CD4-positive, alpha-beta memory T cell (primary cell): ENCODE measurements around the gene MED27. TPM values are rescaled to one million over a fixed set of nuclear protein-coding genes. Genes with fewer than 3 reads are reported as not detected.

ENCODE experiments used
- CTCF ChIA-PET: fragments of 350-600 bp; sonication (Branson Sonifier 250); formaldehyde crosslinking; loops from one replicate; lab custom pipeline; 2021; ENCODE audit warnings: inconsistent platforms; ENCODE audit not compliant: partially characterized antibody; lab: Charles Lee
- POLR2A ChIA-PET: fragments of 350-600 bp; sonication (Branson Sonifier 250); formaldehyde crosslinking; loops from one replicate; lab custom pipeline; 2021; ENCODE audit not compliant: partially characterized antibody; lab: Charles Lee
- DNase-seq, 5 donors: peaks; one replicate each; pipeline versions ENCODE4 v3.0.0 to v3.0.0-alpha.2; 2020 to 2022; ENCODE audit warnings: mixed read lengths in 1 of 5
- H3K27ac ChIP-seq: one replicate; pipeline ENCODE4 v1.7.0; 2013; ENCODE audit warnings: low read depth, low read length
- H3K27me3 ChIP-seq: 2 replicates; pipeline ENCODE4 v1.7.0; 2013; ENCODE audit warnings: mild to moderate bottlenecking, low read length, moderate library complexity; ENCODE audit not compliant: insufficient read depth
- H3K36me3 ChIP-seq: 2 replicates; pipeline ENCODE4 v1.7.0; 2013; ENCODE audit warnings: mild to moderate bottlenecking, low read length, moderate library complexity; ENCODE audit not compliant: insufficient read depth
- H3K4me1 ChIP-seq: 2 replicates; pipeline ENCODE4 v1.7.0; 2013; ENCODE audit warnings: mild to moderate bottlenecking, low read length, moderate library complexity; ENCODE audit not compliant: insufficient read depth
- H3K4me3 ChIP-seq, 2 donors: one replicate each; pipeline ENCODE4 v1.7.0; 2013; ENCODE audit warnings: low read length in 2 of 2, mild to moderate bottlenecking in 1 of 2
- H3K9me3 ChIP-seq, 2 donors: one replicate each; pipeline ENCODE4 v1.7.0; 2013; ENCODE audit warnings: low read length in 2 of 2, control low read depth in 1 of 2; ENCODE audit not compliant: control insufficient read depth in 1 of 2
- H3K27ac Mint-ChIP-seq, 7 donors: one replicate each; pipeline ENCODE4 v1.8.0; 2020 to 2021; ENCODE audit warnings: mixed read lengths in 7 of 7, mild to moderate bottlenecking in 6 of 7, inconsistent platforms in 3 of 7, moderate library complexity in 3 of 7
- H3K27me3 Mint-ChIP-seq, 2 donors: one replicate each; pipeline ENCODE4 v1.8.0; 2020 to 2021; ENCODE audit warnings: mixed read lengths in 2 of 2
- H3K36me3 Mint-ChIP-seq, 2 donors: one replicate each; pipeline ENCODE4 v1.8.0; 2020 to 2021; ENCODE audit warnings: mixed read lengths in 2 of 2, inconsistent platforms in 1 of 2, mild to moderate bottlenecking in 1 of 2
- H3K4me1 Mint-ChIP-seq, 4 donors: one replicate each; pipeline ENCODE4 v1.8.0; 2020 to 2021; ENCODE audit warnings: mixed read lengths in 4 of 4, mild to moderate bottlenecking in 1 of 4
- H3K4me3 Mint-ChIP-seq, 8 donors: one replicate each; pipeline ENCODE4 v1.8.0; 2020 to 2021; ENCODE audit warnings: mixed read lengths in 8 of 8, mild to moderate bottlenecking in 7 of 8, moderate library complexity in 6 of 8, inconsistent platforms in 3 of 8
- H3K9me3 Mint-ChIP-seq, 8 donors: one replicate each; pipeline ENCODE4 v1.8.0; 2020 to 2021; ENCODE audit warnings: mixed read lengths in 8 of 8, mild to moderate bottlenecking in 5 of 8, inconsistent platforms in 3 of 8, moderate library complexity in 1 of 8
- intact Hi-C: fragments of 100-400 bp; cut with micrococcal nuclease; formaldehyde crosslinking; loops from one replicate; pipeline ENCODE4 v1.15.1; 2023
- polyA plus RNA-seq, 2 donors: library from polyadenylated mRNA; unstranded; fragments of 300-500 nt; fragmentation: Illumina TruSeq; gene quantifications; one replicate each; pipeline ENCODE4 v1.2.3, GENCODE V29; 2021
- total RNA-seq, 2 experiments: library from RNA; stranded (reverse); gene quantifications; one replicate each; pipeline ENCODE4 v1.2.3, GENCODE V29; 2021

Gene MED27
- total and polyA plus RNA-seq, 4 experiments from 2014 or later = 15.6 to 57.7 (median 29.3) TPM

DNA sequence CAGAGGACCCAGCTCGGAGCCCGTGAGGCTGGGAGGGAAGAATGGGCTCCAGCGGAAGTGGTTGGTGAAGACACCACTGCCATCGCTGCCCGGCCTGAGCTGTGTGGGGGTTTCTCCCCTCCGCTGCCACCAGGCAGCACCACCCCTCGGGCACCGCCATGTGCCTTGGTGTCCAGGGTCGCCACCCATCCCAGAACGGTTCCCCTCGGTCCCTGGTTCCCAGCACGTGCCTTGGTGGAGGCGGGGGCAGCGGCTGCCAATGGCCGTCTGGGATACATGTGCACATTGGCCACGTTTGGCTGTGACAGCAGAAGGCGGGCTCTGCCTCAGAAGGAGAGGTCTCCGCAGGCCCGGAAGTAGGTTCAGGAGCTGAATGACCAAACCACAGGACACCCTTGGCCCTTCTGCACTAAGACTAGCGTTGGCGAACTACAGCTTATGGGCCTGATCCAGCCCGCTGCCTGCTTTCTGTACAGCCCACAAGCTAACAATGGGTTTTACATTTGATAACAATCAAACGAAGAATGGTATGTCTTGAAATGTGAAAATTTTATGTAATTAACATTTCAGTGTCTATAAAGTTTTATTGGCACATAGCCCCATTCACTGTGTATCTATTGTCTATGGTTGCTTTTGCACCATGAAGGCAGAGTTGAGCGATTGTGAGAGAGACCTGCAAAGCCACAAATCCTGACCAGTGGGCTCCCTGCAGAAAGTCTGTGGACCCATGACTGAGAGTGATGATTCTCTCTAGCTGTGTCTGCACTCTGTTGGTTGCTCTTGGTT is 248.1 kb downstream of the MED27 start:
- intact Hi-C loops = no loop called here
- H3K9me3 ChIP-seq = peaks cover 0 to 5% of the 10 kb centered on the region in 2 donors
- no peak overlapping the region for H3K27ac ChIP-seq
- Mint-ChIP-seq H3K9me3 (peaks cover 0 to 22% (median 8%) of the 10 kb centered on the region in 8 donors), H3K27me3 (peaks cover 11% of the 10 kb centered on the region in 2 donors), H3K36me3 (no peaks in the 10 kb centered on the region), H3K4me1 (peaks cover 3 to 6% (median 4%) of the 10 kb centered on the region in 4 donors), H3K27ac (no peak overlapping the region), H3K4me3 (no peak overlapping the region)
- H3K4me3 ChIP-seq = no peak overlapping the region
- H3K27me3 ChIP-seq = no peaks in the 10 kb centered on the region
- no peak for DNase-seq
- CTCF ChIA-PET = interaction anchor here (0.6 kb wide), 1 partner anchor 451 kb away, joined by 3 read pairs; no protein-coding TSS in a partner anchor
- POLR2A ChIA-PET = no interaction called here
- H3K36me3 ChIP-seq = no peaks in the 10 kb centered on the region
- H3K4me1 ChIP-seq = no peaks in the 10 kb centered on the region

DNA sequence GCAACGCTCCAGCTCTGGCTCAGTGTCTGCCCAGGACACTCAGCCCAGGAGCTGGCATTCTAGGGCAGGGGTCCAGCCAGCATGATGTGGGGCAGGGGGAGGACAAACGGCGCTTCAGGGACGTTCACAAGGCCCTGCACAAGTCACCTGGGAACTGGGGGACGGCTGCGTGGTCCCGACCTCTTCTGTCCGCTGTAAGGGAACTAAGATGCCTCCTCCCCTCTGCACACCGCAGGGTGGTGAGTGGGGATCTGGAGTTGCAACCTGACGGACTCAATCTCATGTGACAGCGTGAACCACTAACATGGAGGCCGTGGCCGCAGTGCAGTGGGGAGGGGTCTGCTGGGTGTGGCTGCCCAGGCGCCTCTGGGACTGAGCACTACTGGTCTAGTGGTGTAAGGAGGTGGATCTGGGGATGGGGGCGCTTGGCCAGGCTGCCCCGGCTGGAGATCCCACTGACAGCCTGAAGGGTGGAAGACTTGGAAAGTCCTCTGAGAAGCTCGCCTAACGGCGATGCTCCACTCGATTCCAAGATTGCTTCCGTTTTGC is 251.8 kb downstream of the MED27 start:
- POLR2A ChIA-PET = no interaction called here
- Histone ChIP-seq H3K9me3 (no peaks in the 10 kb centered on the region), H3K27ac (no peak overlapping the region), H3K27me3 (no peaks in the 10 kb centered on the region), H3K4me3 (no peak overlapping the region), H3K4me1 (no peaks in the 10 kb centered on the region), H3K36me3 (no peaks in the 10 kb centered on the region)
- no peak overlapping the region for H3K4me3 Mint-ChIP-seq
- peaks cover under 1 to 4% (median 4%) of the 10 kb centered on the region in 4 donors for H3K4me1 Mint-ChIP-seq
- peaks cover 0 to 2% (median 0%) of the 10 kb centered on the region in 8 donors for H3K9me3 Mint-ChIP-seq
- H3K27me3 Mint-ChIP-seq = peaks cover 19 to 20% of the 10 kb centered on the region in 2 donors
- intact Hi-C loops = no loop called here
- DNase-seq = no peak
- H3K36me3 Mint-ChIP-seq = no peaks in the 10 kb centered on the region
- CTCF ChIA-PET = no interaction called here
- H3K27ac Mint-ChIP-seq = no peak overlapping the region

DNA sequence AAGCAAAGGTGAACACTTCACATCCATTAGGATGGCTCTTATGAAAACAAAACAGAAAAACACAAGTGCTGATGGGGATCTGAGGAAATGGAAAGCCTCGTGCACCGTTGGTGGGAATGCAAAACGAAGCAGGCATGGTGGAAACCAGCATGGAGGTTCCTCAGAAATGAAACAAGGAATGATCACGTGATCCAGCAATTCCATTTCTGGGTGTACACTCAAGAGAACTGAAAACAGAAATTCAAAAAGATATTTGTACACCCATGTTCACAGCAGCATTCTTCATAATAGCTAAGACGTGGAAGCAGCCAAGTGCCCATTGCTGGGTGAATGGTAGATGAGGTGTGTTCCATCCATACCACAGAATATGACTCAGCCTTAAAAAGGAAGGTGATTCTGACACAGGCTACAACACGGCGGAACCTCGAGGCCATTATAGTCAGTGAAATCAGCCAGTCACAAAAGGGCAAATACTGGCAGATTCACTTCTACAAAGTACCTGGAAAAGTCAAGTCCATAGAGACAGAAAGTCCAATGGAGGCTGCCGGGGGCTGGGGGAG is 252.6 kb downstream of the MED27 start:
- Mint-ChIP-seq H3K4me1 (peaks cover 0 to 2% (median under 1%) of the 10 kb centered on the region in 4 donors), H3K27me3 (peaks cover 19 to 20% of the 10 kb centered on the region in 2 donors), H3K36me3 (no peaks in the 10 kb centered on the region), H3K9me3 (no peaks in the 10 kb centered on the region), H3K27ac (no peak overlapping the region), H3K4me3 (no peak overlapping the region)
- intact Hi-C loops = no loop called here
- ChIA-PET POLR2A (no interaction called here), CTCF (no interaction called here)
- Histone ChIP-seq H3K4me1 (no peaks in the 10 kb centered on the region), H3K4me3 (no peak overlapping the region), H3K36me3 (no peaks in the 10 kb centered on the region), H3K27me3 (no peaks in the 10 kb centered on the region), H3K27ac (no peak overlapping the region), H3K9me3 (no peaks in the 10 kb centered on the region)
- DNase-seq = no peak

DNA sequence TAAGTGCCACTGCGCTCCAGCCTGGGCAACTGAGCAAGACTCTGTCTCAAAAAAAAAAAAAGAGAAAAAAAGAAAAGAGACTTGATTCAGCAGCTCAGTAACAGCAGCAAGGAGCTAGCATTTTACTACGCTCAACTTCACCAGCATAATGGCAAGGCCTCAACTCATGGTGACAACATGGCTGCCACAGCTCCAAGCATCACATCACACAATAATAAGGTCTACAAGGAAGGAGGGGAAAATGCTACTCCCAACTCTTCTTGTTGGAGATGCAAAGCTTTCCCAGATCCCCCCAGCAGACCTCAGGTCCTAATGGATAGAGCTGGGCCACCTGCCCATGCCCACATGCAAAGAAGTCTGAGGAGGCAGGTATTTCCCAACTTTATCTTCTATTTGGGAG is 253.6 kb downstream of the MED27 start:
- no peak overlapping the region for H3K4me3 ChIP-seq
- DNase-seq = no peak
- no peaks in the 10 kb centered on the region for H3K4me1 ChIP-seq
- intact Hi-C loops = no loop called here
- H3K27ac Mint-ChIP-seq = no peak overlapping the region
- no peak overlapping the region for H3K4me3 Mint-ChIP-seq
- no peaks in the 10 kb centered on the region for H3K9me3 Mint-ChIP-seq
- no peaks in the 10 kb centered on the region for H3K27me3 ChIP-seq
- POLR2A ChIA-PET = no interaction called here
- H3K27ac ChIP-seq = no peak overlapping the region
- no peaks in the 10 kb centered on the region for H3K9me3 ChIP-seq
- CTCF ChIA-PET = no interaction called here
- H3K4me1 Mint-ChIP-seq = peaks cover 0 to 2% (median under 1%) of the 10 kb centered on the region in 4 donors
- H3K36me3 Mint-ChIP-seq = no peaks in the 10 kb centered on the region
- H3K27me3 Mint-ChIP-seq = peaks cover 19 to 20% of the 10 kb centered on the region in 2 donors
- H3K36me3 ChIP-seq = no peaks in the 10 kb centered on the region

DNA sequence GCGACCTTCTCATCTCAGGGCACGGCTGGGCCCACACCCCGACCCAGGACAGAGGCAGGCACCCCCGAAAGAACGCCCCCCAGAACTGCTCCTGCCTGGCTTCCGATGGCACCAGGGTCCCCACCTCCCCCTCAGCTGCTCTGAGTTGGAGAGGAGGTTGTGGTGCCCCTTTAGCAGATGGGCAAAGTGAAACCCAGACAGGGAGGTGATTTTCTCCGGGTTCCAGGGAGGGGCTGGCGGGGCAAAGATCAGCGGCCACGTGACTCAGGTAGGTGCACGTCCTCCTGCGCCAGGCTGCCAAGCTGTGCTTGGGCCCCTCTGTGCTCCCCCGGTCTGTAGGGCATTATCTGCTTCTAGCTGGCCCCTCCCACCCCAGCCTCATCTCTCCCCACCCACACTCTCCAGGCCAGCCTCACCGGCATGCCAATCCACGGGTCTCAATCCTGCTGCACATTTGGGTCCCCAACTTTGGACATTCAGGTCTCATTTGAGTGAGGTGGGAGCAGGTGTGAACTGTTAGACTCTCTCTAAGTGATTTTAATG is 254.6 kb downstream of the MED27 start:
- intact Hi-C loops = no loop called here
- peaks cover 19 to 22% of the 10 kb centered on the region in 2 donors for H3K27me3 Mint-ChIP-seq

DNA sequence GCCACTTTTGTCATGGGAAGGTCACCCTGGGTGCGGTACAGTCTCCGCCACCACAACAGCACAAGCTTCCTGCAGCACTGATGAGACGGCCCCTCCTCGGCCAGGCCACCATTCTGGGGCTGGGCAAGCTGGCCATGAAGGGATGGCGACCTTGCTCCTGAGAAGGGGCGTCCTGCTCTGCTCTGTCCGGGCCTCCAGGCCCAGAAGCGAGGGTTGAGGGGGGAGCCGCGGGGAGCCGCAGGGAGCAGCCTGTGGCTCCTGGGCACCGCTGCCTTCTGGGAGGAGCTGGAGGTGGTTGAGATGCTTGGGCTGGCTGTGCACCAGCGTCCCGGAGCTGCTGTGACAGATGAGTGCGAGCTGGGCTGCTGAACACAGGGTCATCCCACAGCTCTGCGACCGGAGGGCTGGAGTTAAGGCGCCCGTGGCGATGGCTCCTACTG is 255.5 kb downstream of the MED27 start:
- intact Hi-C loops = no loop called here
- no peaks in the 10 kb centered on the region for H3K27me3 ChIP-seq
- ChIA-PET POLR2A (no interaction called here), CTCF (no interaction called here)
- no peak overlapping the region for H3K27ac ChIP-seq
- H3K4me3 Mint-ChIP-seq = no peak overlapping the region
- H3K27me3 Mint-ChIP-seq = peaks cover 19 to 26% of the 10 kb centered on the region in 2 donors
- peaks cover 0 to 2% (median under 1%) of the 10 kb centered on the region in 4 donors for H3K4me1 Mint-ChIP-seq
- H3K36me3 Mint-ChIP-seq = no peaks in the 10 kb centered on the region
- H3K4me1 ChIP-seq = no peaks in the 10 kb centered on the region
- no peaks in the 10 kb centered on the region for H3K9me3 Mint-ChIP-seq
- no peaks in the 10 kb centered on the region for H3K9me3 ChIP-seq
- DNase-seq = no peak
- H3K27ac Mint-ChIP-seq = no peak overlapping the region
- no peak overlapping the region for H3K4me3 ChIP-seq
- H3K36me3 ChIP-seq = no peaks in the 10 kb centered on the region

More for the DNA sequence above, 254.6 kb downstream of the MED27 start:
- Mint-ChIP-seq H3K4me3 (no peak overlapping the region), H3K27ac (no peak overlapping the region), H3K9me3 (no peaks in the 10 kb centered on the region), H3K4me1 (peaks cover 0 to 2% (median under 1%) of the 10 kb centered on the region in 4 donors), H3K36me3 (no peaks in the 10 kb centered on the region)
- no peaks in the 10 kb centered on the region for H3K27me3 ChIP-seq
- no peak overlapping the region for H3K4me3 ChIP-seq
- H3K36me3 ChIP-seq = no peaks in the 10 kb centered on the region
- CTCF ChIA-PET = no interaction called here
- H3K4me1 ChIP-seq = no peaks in the 10 kb centered on the region
- POLR2A ChIA-PET = no interaction called here
- no peak overlapping the region for H3K27ac ChIP-seq
- H3K9me3 ChIP-seq = no peaks in the 10 kb centered on the region
- DNase-seq = no peak

DNA sequence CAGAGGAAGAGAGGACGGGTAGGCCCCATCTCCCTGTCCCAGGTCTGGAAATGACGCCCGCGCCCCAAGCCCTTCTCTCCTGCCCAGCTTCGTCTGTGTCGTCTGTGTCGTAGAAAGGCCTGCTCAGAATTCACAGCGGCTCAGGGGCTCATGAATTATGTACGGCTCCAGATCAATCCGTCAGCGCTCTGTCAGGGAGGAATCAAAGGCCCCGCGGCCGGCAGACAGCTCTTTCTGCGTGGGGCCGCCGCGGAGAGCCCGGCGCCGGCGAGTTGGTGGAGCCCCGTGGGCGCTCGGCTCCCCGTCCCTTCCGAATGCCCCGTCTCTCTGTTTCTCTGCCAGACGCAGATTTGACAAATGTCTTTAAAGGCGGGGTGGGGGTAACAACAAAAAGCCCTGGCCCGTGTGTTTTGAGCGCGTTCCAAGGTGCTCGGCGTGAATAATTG is 255.9 kb downstream of the MED27 start:
- intact Hi-C loops = no loop called here
- Mint-ChIP-seq H3K27me3 (peaks cover 21 to 26% of the 10 kb centered on the region in 2 donors), H3K36me3 (no peaks in the 10 kb centered on the region), H3K9me3 (no peaks in the 10 kb centered on the region), H3K4me3 (no peak overlapping the region), H3K4me1 (peaks cover 0 to 2% (median under 1%) of the 10 kb centered on the region in 4 donors), H3K27ac (no peak overlapping the region)
- ChIA-PET CTCF (no interaction called here), POLR2A (no interaction called here)
- Histone ChIP-seq H3K36me3 (no peaks in the 10 kb centered on the region), H3K27me3 (no peaks in the 10 kb centered on the region), H3K9me3 (no peaks in the 10 kb centered on the region), H3K27ac (no peak overlapping the region), H3K4me3 (no peak overlapping the region), H3K4me1 (no peaks in the 10 kb centered on the region)
- DNase-seq = no peak
